Smooth muscle cell (in vitro differentiated cells): ENCODE results near the gene ANKS3. TPM values are rescaled to one million over a fixed set of nuclear protein-coding genes. Genes with fewer than 3 reads are reported as not detected.

Source experiments
- DNase-seq: peaks from one replicate; lab custom pipeline; 2025; ENCODE audit not compliant: unreplicated experiment; lab: John Stamatoyannopoulos, UW
- H2AFZ ChIP-seq: fragments of 200-600 bp; sonication (generic); 2 replicates; pipeline ENCODE4 v1.6.0; 2016; ENCODE audit warnings: antibody characterized with exemption, low read depth, mild to moderate bottlenecking
- H3F3A ChIP-seq: fragments of 200-600 bp; sonication (generic); 2 replicates; pipeline ENCODE4 v1.6.0; 2017; ENCODE audit warnings: antibody characterized with exemption, low read depth
- H3K27ac ChIP-seq: fragments of 200-600 bp; sonication (generic); 2 replicates; pipeline ENCODE4 v1.5.1; 2016; ENCODE audit warnings: low read depth, mild to moderate bottlenecking
- H3K27me3 ChIP-seq: fragments of 200-600 bp; sonication (generic); 2 replicates; pipeline ENCODE4 v1.6.1; 2016; ENCODE audit warnings: low read depth, mild to moderate bottlenecking
- H3K36me3 ChIP-seq: fragments of 200-600 bp; sonication (generic); 2 replicates; pipeline ENCODE4 v1.5.1; 2016; ENCODE audit warnings: low read depth
- H3K4me1 ChIP-seq: fragments of 200-600 bp; sonication (generic); 2 replicates; pipeline ENCODE4 v1.5.1; 2016; ENCODE audit warnings: low read depth
- H3K4me2 ChIP-seq: fragments of 200-600 bp; sonication (generic); 2 replicates; pipeline ENCODE4 v1.6.0; 2016; ENCODE audit warnings: mild to moderate bottlenecking
- H3K4me3 ChIP-seq: fragments of 200-600 bp; sonication (generic); 2 replicates; pipeline ENCODE4 v1.5.1; 2016; ENCODE audit warnings: mild to moderate bottlenecking
- H3K79me2 ChIP-seq: fragments of 200-600 bp; sonication (generic); 2 replicates; pipeline ENCODE4 v1.6.0; 2016; ENCODE audit warnings: low read depth, mild to moderate bottlenecking
- H3K9ac ChIP-seq: fragments of 200-600 bp; sonication (generic); 2 replicates; pipeline ENCODE4 v1.6.0; 2016; ENCODE audit warnings: low read depth
- H3K9me3 ChIP-seq: fragments of 200-600 bp; sonication (generic); replicated peaks from 2 replicates; pipeline ENCODE4 v1.5.1; 2016; ENCODE audit warnings: low read depth
- H4K20me1 ChIP-seq: fragments of 200-600 bp; sonication (generic); 2 replicates; pipeline ENCODE4 v1.6.0; 2016; ENCODE audit warnings: low read depth
- WGBS: methylation state at CpG from one replicate; pipeline ENCODE4 v1.1.7; 2016; ENCODE audit warnings: low lambda C conversion rate; 5-methylcytosine and 5-hydroxymethylcytosine counted together
- polyA plus RNA-seq: library from polyadenylated mRNA; unstranded; fragments of >200 nt; fragmentation: Nextera tagmentation; extraction: Ambion mirVana; gene quantifications from 2 replicates; pipeline ENCODE4 v1.2.1, GENCODE V29; 2016
- total RNA-seq: library from RNA; depleted of rRNA; stranded (reverse); fragments of >200 nt; gene quantifications from 2 replicates; pipeline ENCODE4 v1.2.3, GENCODE V29; 2014
- TF ChIP-seq, protein P1 (sequence below): fragments of 200-600 bp; sonication (generic); IDR thresholded peaks from 2 replicates; pipeline ENCODE4 v1.5.1; 2017; ENCODE audit warnings: borderline replicate concordance, mild to moderate bottlenecking, antibody characterized with exemption; ENCODE audit not compliant: insufficient read depth, poor library complexity, severe bottlenecking

Gene ANKS3
- total and polyA plus RNA-seq, 2 experiments from 2014 or later: 15.3 to 15.6 TPM

DNA sequence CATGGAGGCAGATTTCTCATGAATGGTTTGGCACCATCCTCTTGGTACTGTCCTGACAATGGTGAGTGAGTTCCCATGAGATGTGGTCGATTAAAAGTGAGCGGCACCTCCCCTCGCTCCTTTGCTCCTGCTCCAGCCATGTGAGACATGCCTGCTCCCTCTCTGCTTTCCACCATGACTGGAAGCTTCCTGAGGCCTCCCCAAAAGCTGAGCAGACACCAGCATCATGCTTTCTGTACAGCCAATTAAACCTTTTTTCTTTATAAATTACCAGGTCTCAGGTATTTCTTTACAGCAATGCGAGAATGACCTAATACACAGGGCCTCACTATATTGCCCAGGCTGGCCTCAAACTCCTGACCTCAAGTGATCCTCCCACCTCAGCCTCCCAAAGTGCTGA is 20.8 kb upstream of the ANKS3 start:
- Histone ChIP-seq H3F3A (no peaks in the 10 kb centered on the region), H3K9me3 (no peaks in the 10 kb centered on the region), H3K9ac (no peak overlapping the region), H4K20me1 (peaks cover 7% of the 10 kb centered on the region), H3K36me3 (peaks cover 7% of the 10 kb centered on the region), H3K27me3 (no peaks in the 10 kb centered on the region), H3K4me3 (no peak overlapping the region), H3K79me2 (peaks cover 8% of the 10 kb centered on the region), H2AFZ (no peak overlapping the region), H3K4me1 (no peaks in the 10 kb centered on the region), H3K27ac (no peak overlapping the region), H3K4me2 (no peak overlapping the region)
- DNase-seq: no peak
- TF ChIP-seq, protein P1, sequence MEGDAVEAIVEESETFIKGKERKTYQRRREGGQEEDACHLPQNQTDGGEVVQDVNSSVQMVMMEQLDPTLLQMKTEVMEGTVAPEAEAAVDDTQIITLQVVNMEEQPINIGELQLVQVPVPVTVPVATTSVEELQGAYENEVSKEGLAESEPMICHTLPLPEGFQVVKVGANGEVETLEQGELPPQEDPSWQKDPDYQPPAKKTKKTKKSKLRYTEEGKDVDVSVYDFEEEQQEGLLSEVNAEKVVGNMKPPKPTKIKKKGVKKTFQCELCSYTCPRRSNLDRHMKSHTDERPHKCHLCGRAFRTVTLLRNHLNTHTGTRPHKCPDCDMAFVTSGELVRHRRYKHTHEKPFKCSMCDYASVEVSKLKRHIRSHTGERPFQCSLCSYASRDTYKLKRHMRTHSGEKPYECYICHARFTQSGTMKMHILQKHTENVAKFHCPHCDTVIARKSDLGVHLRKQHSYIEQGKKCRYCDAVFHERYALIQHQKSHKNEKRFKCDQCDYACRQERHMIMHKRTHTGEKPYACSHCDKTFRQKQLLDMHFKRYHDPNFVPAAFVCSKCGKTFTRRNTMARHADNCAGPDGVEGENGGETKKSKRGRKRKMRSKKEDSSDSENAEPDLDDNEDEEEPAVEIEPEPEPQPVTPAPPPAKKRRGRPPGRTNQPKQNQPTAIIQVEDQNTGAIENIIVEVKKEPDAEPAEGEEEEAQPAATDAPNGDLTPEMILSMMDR: no peak
- WGBS: 98% methylated on average over 4 of the region's 4 CpGs

DNA sequence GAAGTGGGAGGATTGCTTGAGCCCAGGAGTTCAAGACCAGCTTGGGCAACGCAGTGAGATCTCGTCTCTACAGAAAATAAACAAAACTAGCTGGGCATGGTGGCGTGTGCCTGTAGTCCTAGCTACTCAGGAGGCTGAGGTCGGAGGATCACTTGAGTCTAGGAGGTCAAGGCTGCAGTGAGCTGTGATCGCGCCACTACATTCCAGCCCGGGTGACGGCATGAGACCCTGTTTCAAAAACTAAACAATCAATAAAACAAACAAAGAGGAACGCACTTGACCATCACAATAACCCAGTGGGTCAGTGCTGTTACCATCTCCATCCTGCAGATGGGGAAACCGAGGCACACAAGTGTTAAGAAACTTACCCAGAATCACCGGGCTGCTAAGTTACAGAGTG is 19.2 kb upstream of the ANKS3 start:
- Histone ChIP-seq H3F3A (no peaks in the 10 kb centered on the region), H2AFZ (no peak overlapping the region), H3K36me3 (peaks cover 7% of the 10 kb centered on the region), H3K4me2 (no peak overlapping the region), H4K20me1 (peaks cover 7% of the 10 kb centered on the region), H3K9ac (no peak overlapping the region), H3K27ac (no peak overlapping the region), H3K4me3 (no peak overlapping the region), H3K79me2 (peaks cover 8% of the 10 kb centered on the region), H3K27me3 (no peaks in the 10 kb centered on the region), H3K4me1 (no peaks in the 10 kb centered on the region), H3K9me3 (no peaks in the 10 kb centered on the region)
- TF ChIP-seq, protein P1: no peak
- WGBS: 99% methylated on average over 11 of the region's 11 CpGs
- no peak for DNase-seq

DNA sequence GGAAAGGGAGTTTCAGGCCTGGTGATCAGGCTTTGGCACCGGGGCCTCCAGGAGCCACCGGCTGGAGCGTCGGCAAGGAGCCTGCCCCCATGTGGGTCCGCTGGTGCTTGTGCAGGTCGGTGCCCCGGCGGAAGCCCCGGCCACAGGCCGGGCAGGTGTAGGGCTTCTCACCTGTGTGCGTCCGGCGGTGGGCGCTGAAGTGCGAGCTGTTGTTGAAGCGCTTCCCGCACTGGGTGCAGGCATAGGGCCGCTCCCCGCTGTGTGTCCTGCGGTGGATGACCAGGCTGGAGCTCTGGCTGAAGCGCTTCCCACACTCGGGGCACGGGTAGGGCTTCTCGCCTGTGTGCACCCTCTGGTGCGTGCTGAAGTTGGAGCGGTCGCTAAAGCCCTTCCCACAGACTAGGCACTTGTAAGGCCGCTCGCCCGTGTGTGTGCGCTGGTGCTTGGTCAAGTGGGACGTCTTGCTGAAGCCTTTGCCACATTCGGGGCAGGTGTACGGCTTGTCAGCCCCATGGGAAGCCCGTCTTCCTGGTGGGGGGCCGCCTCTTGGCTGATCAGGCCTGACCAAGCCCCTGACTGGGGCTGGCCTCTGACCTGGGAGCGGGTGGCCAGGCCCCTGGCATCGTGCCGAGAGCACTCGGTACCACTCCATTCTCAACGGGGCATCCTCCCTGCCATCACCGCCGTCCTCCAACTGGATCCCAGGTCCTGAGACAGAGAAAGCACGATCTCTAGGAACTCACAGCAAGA is 18.5 kb upstream of the ANKS3 start:
- H3K4me3 ChIP-seq: no peak overlapping the region
- no peak overlapping the region for H2AFZ ChIP-seq
- no peaks in the 10 kb centered on the region for H3K4me1 ChIP-seq
- 97% methylated on average over 41 of the region's 44 CpGs for WGBS
- no peaks in the 10 kb centered on the region for H3K9me3 ChIP-seq
- no peak overlapping the region for H3K9ac ChIP-seq
- peaks cover 7% of the 10 kb centered on the region for H4K20me1 ChIP-seq
- DNase-seq: no peak
- H3K4me2 ChIP-seq: no peak overlapping the region
- peaks cover 7% of the 10 kb centered on the region for H3K36me3 ChIP-seq
- H3F3A ChIP-seq: no peaks in the 10 kb centered on the region
- TF ChIP-seq, protein P1: no peak
- H3K27ac ChIP-seq: no peak overlapping the region
- peaks cover 8% of the 10 kb centered on the region for H3K79me2 ChIP-seq
- H3K27me3 ChIP-seq: no peaks in the 10 kb centered on the region

DNA sequence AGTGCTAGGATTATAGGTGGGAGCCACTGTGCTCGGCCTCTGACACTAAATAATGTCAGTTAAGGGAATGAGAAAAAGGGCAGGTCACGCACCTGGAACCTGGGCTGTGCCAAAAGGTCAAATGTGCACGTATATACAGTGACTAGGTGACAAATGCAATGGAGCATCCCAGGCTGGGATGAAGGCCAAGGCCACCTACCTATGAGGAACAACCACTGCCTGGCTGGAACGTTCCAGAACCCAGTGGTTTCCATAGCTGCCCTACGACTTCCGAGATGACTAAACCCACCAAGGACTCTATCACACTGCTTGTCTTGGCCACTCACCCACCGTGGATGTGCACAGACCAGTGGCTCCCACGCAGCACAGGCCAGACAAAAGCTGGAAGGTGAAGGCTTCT is 16.8 kb upstream of the ANKS3 start:
- WGBS: 95% methylated on average over 8 of the region's 8 CpGs
- H3K27me3 ChIP-seq: no peaks in the 10 kb centered on the region

More for the DNA sequence above, 16.8 kb upstream of the ANKS3 start:
- no peak for DNase-seq
- Histone ChIP-seq H3K9ac (no peak overlapping the region), H3K79me2 (peaks cover 8% of the 10 kb centered on the region), H3K9me3 (no peaks in the 10 kb centered on the region), H3K4me2 (no peak overlapping the region), H3K4me1 (no peaks in the 10 kb centered on the region), H3K36me3 (peaks cover 7% of the 10 kb centered on the region), H3K4me3 (no peak overlapping the region), H2AFZ (no peak overlapping the region), H4K20me1 (peaks cover 7% of the 10 kb centered on the region), H3K27ac (no peak overlapping the region), H3F3A (no peaks in the 10 kb centered on the region)
- TF ChIP-seq, protein P1: no peak
